A549 (cell line): ENCODE results near the gene ZMAT3. TPM values are rescaled to one million over a fixed set of nuclear protein-coding genes. Genes with fewer than 3 reads are reported as not detected.
"Not testable (repeated sequence)": the region's sequence is repeated elsewhere in the genome, so short reads cannot be mapped to it uniquely, and the experiment has no call there.

Source experiments
- ATAC-seq, 2 experiments: fragments of 200-7000 bp in 1 of 2; fragments of >200 bp in 1 of 2; cut with Nextera tagmentation in 1 of 2; cut with Tn5 transposase in 1 of 2; 3 replicates each; pipeline versions ENCODE4 v1.8.0 to v1.9.1; 2018 to 2020; ENCODE audit warnings: mild to moderate bottlenecking in 1 of 2, moderate library complexity in 1 of 2
- CTCF ChIA-PET: fragments of 300-600 bp; sonication (Branson Sonifier 250); formaldehyde crosslinking; extraction: SDS; loops from one replicate; lab custom pipeline; 2021; ENCODE audit warnings: antibody characterized with exemption, inconsistent platforms; lab: Yijun Ruan, JAX
- POLR2A ChIA-PET: fragments of 350-600 bp; formaldehyde crosslinking; extraction: SDS; loops from one replicate; lab custom pipeline; 2021; ENCODE audit warnings: antibody characterized with exemption, inconsistent platforms; lab: Yijun Ruan, JAX
- DNase-seq, 2 experiments: peaks; one replicate each; pipeline versions ENCODE4 v3.0.0 to v3.0.0-alpha.2; 2011 to 2016; ENCODE audit warnings: low read depth in 1 of 2, low spot score in 1 of 2
- FAIRE-seq: peaks from 2 replicates; lab custom pipeline; 2011; peaks lifted over from hg19 to GRCh38; lab: Jason Lieb, UNC
- H3K27ac ChIP-seq, 2 experiments: fragments of >200 bp; sonication (Bioruptor Twin); formaldehyde crosslinking; 3 replicates each; pipeline ENCODE4 v1.5.1; 2016 to 2017
- H3K4me1 ChIP-seq: fragments of >200 bp; sonication (Bioruptor Twin); formaldehyde crosslinking; 3 replicates; pipeline ENCODE4 v1.6.1; 2016
- H3K4me2 ChIP-seq: fragments of >200 bp; sonication (Bioruptor Twin); formaldehyde crosslinking; 3 replicates; pipeline ENCODE4 v1.6.1; 2016
- H3K4me3 ChIP-seq: fragments of >200 bp; sonication (Bioruptor Twin); formaldehyde crosslinking; 3 replicates; pipeline ENCODE4 v1.5.1; 2016
- H3K9me3 ChIP-seq: fragments of >200 bp; sonication (Bioruptor Twin); formaldehyde crosslinking; 3 replicates; pipeline ENCODE4 v1.6.1; 2016
- BHLHE40 ChIP-seq: IDR thresholded peaks from 2 replicates; pipeline ENCODE4 v1.6.1; 2012; ENCODE audit warnings: low read depth, low read length, inconsistent platforms
- CBX8 ChIP-seq: fragments of 200-600 bp; sonication (generic); IDR thresholded peaks from 2 replicates; pipeline ENCODE4 v1.6.1; 2016
- CEBPB ChIP-seq, 2 experiments: fragments of >200 bp in 1 of 2; sonication (Bioruptor Twin) in 1 of 2; formaldehyde crosslinking in 1 of 2; IDR thresholded peaks; 2 replicates each; pipeline ENCODE4 v1.6.1; 2012 to 2016
- EHMT2 ChIP-seq: fragments of 200-600 bp; sonication (generic); IDR thresholded peaks from 2 replicates; pipeline ENCODE4 v1.6.1; 2016; ENCODE audit warnings: antibody characterized with exemption, low read depth, mild to moderate bottlenecking, moderate library complexity
- ESRRA ChIP-seq: fragments of 150-350 bp; IDR thresholded peaks from 2 replicates; pipeline ENCODE4 v1.6.1; 2014; ENCODE audit warnings: mild to moderate bottlenecking, low read length, borderline replicate concordance
- FOSB ChIP-seq: fragments of 250-450 bp; sonication (Bioruptor Pico); IDR thresholded peaks from 2 replicates; pipeline ENCODE4 v1.5.0; 2020; ENCODE audit warnings: mild to moderate bottlenecking, moderate library complexity
- FOSL2 ChIP-seq, 2 experiments: fragments of 450-650 bp in 1 of 2; fragments of >200 bp in 1 of 2; sonication (Bioruptor Twin) in 1 of 2; formaldehyde crosslinking; IDR thresholded peaks; 2 replicates each; pipeline versions ENCODE4 v1.5.0 to v1.6.1; 2016 to 2020; ENCODE audit warnings: mild to moderate bottlenecking in 1 of 2, moderate library complexity in 1 of 2
- FOXS1 ChIP-seq: fragments of 250-450 bp; sonication (Bioruptor Pico); IDR thresholded peaks from 2 replicates; pipeline ENCODE4 v1.5.0; 2020; ENCODE audit warnings: mild to moderate bottlenecking, moderate library complexity
- HDAC2 ChIP-seq: fragments of 200-600 bp; sonication (generic); IDR thresholded peaks from 2 replicates; pipeline ENCODE4 v1.6.1; 2016
- HOXA7 ChIP-seq: fragments of 250-450 bp; sonication (Bioruptor Pico); IDR thresholded peaks from 2 replicates; pipeline ENCODE4 v1.5.0; 2020; ENCODE audit warnings: mild to moderate bottlenecking, moderate library complexity
- HOXB13 ChIP-seq: fragments of 250-450 bp; sonication (Bioruptor Pico); IDR thresholded peaks from 2 replicates; pipeline ENCODE4 v1.5.0; 2020; ENCODE audit warnings: low read depth, mild to moderate bottlenecking, moderate library complexity
- MAFK ChIP-seq: fragments of 450-650 bp; IDR thresholded peaks from 2 replicates; pipeline ENCODE4 v1.6.1; 2014; ENCODE audit not compliant: partially characterized antibody
- MAZ ChIP-seq: fragments of 150-350 bp; IDR thresholded peaks from 2 replicates; pipeline ENCODE4 v1.6.1; 2014; ENCODE audit warnings: antibody characterized with exemption, low read depth, low read length, borderline replicate concordance
- RAD21 ChIP-seq, 2 experiments: fragments of >200 bp in 1 of 2; sonication (Bioruptor Twin) in 1 of 2; formaldehyde crosslinking in 1 of 2; IDR thresholded peaks in 1 of 2; conservative IDR thresholded peaks in 1 of 2; 2 replicates in 1 of 2; 3 replicates in 1 of 2; pipeline ENCODE4 v1.6.1; 2012 to 2018; ENCODE audit warnings: inconsistent platforms in 1 of 2
- ZFP36 ChIP-seq: fragments of 450-650 bp; IDR thresholded peaks from 2 replicates; pipeline ENCODE4 v1.6.1; 2014; ENCODE audit warnings: borderline replicate concordance; ENCODE audit not compliant: partially characterized antibody
- WGBS: methylation state at CpG from one replicate; pipeline ENCODE4 v1.1.6; 2017; ENCODE audit errors: missing lambda C conversion rate; 5-methylcytosine and 5-hydroxymethylcytosine counted together
- polyA plus RNA-seq, 4 experiments: library from polyadenylated mRNA; depleted of rRNA in 3 of 4; stranded (reverse); fragments of >200 nt; fragmentation: RNase III in 1 of 4; extraction: RNeasy Plus Mini Kit Qiagen cat#74134 plus additional on column Dnase treatment in 1 of 4; gene quantifications; 2 replicates in 3 of 4; 3 replicates in 1 of 4; pipeline ENCODE4 v1.2.3, GENCODE V29; 2011 to 2017
- TF ChIP-seq, protein P1 (sequence below): fragments of >200 bp; sonication (Bioruptor Twin); formaldehyde crosslinking; IDR thresholded peaks from 2 replicates; pipeline ENCODE4 v1.6.1; 2016
- TF ChIP-seq, protein P2 (sequence below): IDR thresholded peaks from 2 replicates; pipeline ENCODE4 v1.6.1; 2012
- TF ChIP-seq, protein P3 (sequence below): fragments of 250-450 bp; sonication (Bioruptor Pico); IDR thresholded peaks from 2 replicates; pipeline ENCODE4 v1.5.0; 2020; ENCODE audit warnings: low read depth, mild to moderate bottlenecking, moderate library complexity
- TF ChIP-seq, protein P4 (sequence below): fragments of 150-350 bp; IDR thresholded peaks from 2 replicates; pipeline ENCODE4 v1.6.1; 2014; ENCODE audit warnings: low read depth, mild to moderate bottlenecking, low read length
- TF ChIP-seq, protein P5 (sequence below): fragments of 200-600 bp; sonication (generic); IDR thresholded peaks from 2 replicates; pipeline ENCODE4 v1.6.1; 2016; ENCODE audit warnings: antibody characterized with exemption, mild to moderate bottlenecking, moderate library complexity

ZMAT3 gene
- polyA plus RNA-seq, 2 of the 4 experiments (the other 2 are of a cell fraction): 5.7 to 12.2 TPM

DNA sequence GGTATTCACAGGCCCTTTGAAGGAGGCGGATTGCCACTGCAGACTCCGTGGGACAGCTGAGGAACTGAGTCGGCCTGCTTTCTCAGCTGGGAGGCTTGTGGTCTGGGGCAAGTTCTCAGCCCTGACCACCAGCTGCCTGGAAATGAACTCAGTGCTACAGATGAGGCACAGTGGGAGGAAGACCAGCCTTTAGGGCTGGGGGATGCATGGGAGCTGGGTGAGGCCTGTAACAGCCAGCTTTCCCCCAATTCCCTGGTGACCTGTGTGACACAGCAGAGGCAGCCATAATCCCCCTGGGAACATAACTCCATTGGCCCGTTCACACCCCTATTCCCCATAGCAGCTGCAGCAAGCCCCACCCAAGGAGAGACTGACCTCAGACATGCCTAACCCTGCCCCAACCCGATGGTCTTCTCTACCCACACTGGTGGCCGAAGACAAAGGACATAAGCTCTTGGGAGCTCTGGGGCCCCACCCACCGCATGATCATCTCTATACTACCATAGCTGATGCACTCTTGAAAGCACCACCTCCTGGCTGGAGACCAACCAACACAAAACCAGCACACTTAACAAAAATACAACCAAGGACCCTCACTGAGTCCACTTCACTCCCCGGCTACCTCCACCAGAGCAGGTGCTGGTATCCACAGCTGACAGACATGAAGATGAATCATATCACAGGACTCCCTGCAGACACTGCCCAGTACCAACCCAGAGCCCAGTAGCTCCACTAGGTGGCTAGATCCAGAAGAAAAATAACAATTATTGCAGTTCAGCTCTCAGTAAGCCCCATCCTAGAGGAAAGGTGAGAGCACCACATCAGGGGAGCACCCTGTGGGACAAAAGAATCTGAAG is 24.9 kb downstream of the ZMAT3 start:
- no peak overlapping the region for H3K27ac ChIP-seq
- ChIA-PET POLR2A (no interaction called here), CTCF (interaction anchor here (1.2 kb wide), 1 partner anchor 31 kb away, joined by 3 read pairs; no protein-coding TSS in a partner anchor)
- TF ChIP-seq, protein P1, sequence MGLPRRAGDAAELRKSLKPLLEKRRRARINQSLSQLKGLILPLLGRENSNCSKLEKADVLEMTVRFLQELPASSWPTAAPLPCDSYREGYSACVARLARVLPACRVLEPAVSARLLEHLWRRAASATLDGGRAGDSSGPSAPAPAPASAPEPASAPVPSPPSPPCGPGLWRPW: no peak
- TF ChIP-seq EHMT2: no peak
- no peak for TF ChIP-seq HOXA7 (CRISPR knock-in tag)
- TF ChIP-seq, protein P2, sequence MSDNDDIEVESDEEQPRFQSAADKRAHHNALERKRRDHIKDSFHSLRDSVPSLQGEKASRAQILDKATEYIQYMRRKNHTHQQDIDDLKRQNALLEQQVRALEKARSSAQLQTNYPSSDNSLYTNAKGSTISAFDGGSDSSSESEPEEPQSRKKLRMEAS: no peak
- TF ChIP-seq CEBPB (IDR thresholded peaks at IDR 0.05): no peak
- FAIRE-seq: no peak
- 100% methylated on average over 4 of the region's 8 CpGs for WGBS
- DNase-seq: no peak
- peak in 1 of 2 experiments; percentile 56; a peak in 2 of 6 replicates for ATAC-seq
- H3K4me1 ChIP-seq: no peaks in the 10 kb centered on the region
- no peak overlapping the region for H3K4me2 ChIP-seq
- no peaks in the 10 kb centered on the region for H3K9me3 ChIP-seq
- H3K4me3 ChIP-seq: no peak overlapping the region

DNA sequence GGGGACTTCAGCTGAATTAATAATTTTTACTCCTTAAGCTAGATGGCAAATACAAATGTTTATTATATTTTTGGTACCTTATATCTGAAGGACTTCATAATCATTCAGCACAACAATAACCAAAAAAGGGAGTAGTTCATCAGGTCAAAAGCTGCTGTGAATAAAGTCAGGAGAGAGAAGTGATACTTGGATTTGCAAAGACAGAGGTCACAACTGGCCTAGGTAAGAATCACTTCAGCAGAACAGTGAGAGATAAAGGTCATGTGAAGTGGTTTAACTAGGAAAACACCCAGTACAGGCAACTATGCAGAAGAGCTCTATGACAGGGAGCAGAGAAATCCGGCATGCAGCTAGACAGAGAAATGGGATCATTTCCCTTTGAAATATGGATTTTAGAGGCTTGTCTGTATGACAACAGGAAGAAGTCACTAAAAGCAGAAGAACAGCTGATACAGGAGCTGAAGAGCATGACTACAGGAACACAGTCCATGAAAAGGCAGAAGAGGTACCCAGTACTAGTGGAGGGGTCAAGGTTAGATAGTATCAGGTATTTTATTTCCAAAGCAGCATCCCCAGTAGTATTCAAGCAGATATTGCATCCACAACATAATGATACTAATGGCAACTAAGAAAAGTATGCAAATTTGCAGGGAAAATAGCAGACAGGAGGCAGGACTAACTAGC is 25.7 kb downstream of the ZMAT3 start:
- ChIA-PET POLR2A (no interaction called here), CTCF (interaction anchor here (1.2 kb wide), 1 partner anchor 30 kb away, joined by 3 read pairs; no protein-coding TSS in a partner anchor)
- Histone ChIP-seq H3K27ac (no peak overlapping the region), H3K4me2 (no peak overlapping the region), H3K4me1 (no peaks in the 10 kb centered on the region), H3K4me3 (no peak overlapping the region), H3K9me3 (no peaks in the 10 kb centered on the region)
- DNase-seq (no peak), ATAC-seq (no peak), FAIRE-seq (no peak)
- TF ChIP-seq, protein P3, sequence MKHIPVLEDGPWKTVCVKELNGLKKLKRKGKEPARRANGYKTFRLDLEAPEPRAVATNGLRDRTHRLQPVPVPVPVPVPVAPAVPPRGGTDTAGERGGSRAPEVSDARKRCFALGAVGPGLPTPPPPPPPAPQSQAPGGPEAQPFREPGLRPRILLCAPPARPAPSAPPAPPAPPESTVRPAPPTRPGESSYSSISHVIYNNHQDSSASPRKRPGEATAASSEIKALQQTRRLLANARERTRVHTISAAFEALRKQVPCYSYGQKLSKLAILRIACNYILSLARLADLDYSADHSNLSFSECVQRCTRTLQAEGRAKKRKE (CRISPR knock-in tag): no peak
- TF ChIP-seq FOXS1 (CRISPR knock-in tag): no peak
- no peak for TF ChIP-seq HDAC2
- no peak for TF ChIP-seq RAD21 (conservative IDR thresholded peaks at IDR 0.05 in 1 of 2, IDR thresholded peaks at IDR 0.05 in 1 of 2)
- TF ChIP-seq FOSL2 (IDR thresholded peaks at IDR 0.05): no peak
- TF ChIP-seq FOSL2 (CRISPR knock-in tag; IDR thresholded peaks at IDR 0.05): no peak
- TF ChIP-seq, protein P4, sequence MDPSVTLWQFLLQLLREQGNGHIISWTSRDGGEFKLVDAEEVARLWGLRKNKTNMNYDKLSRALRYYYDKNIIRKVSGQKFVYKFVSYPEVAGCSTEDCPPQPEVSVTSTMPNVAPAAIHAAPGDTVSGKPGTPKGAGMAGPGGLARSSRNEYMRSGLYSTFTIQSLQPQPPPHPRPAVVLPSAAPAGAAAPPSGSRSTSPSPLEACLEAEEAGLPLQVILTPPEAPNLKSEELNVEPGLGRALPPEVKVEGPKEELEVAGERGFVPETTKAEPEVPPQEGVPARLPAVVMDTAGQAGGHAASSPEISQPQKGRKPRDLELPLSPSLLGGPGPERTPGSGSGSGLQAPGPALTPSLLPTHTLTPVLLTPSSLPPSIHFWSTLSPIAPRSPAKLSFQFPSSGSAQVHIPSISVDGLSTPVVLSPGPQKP: no peak
- no peak for TF ChIP-seq ZFP36
- TF ChIP-seq BHLHE40: no peak
- TF ChIP-seq, protein P2: no peak
- TF ChIP-seq, protein P5, sequence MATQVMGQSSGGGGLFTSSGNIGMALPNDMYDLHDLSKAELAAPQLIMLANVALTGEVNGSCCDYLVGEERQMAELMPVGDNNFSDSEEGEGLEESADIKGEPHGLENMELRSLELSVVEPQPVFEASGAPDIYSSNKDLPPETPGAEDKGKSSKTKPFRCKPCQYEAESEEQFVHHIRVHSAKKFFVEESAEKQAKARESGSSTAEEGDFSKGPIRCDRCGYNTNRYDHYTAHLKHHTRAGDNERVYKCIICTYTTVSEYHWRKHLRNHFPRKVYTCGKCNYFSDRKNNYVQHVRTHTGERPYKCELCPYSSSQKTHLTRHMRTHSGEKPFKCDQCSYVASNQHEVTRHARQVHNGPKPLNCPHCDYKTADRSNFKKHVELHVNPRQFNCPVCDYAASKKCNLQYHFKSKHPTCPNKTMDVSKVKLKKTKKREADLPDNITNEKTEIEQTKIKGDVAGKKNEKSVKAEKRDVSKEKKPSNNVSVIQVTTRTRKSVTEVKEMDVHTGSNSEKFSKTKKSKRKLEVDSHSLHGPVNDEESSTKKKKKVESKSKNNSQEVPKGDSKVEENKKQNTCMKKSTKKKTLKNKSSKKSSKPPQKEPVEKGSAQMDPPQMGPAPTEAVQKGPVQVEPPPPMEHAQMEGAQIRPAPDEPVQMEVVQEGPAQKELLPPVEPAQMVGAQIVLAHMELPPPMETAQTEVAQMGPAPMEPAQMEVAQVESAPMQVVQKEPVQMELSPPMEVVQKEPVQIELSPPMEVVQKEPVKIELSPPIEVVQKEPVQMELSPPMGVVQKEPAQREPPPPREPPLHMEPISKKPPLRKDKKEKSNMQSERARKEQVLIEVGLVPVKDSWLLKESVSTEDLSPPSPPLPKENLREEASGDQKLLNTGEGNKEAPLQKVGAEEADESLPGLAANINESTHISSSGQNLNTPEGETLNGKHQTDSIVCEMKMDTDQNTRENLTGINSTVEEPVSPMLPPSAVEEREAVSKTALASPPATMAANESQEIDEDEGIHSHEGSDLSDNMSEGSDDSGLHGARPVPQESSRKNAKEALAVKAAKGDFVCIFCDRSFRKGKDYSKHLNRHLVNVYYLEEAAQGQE: no peak
- no peak for TF ChIP-seq MAFK
- no peak for TF ChIP-seq EHMT2
- no peak for TF ChIP-seq HOXA7 (CRISPR knock-in tag)
- TF ChIP-seq CBX8: no peak
- TF ChIP-seq MAZ: no peak
- TF ChIP-seq ESRRA: no peak
- no peak for TF ChIP-seq HOXB13 (CRISPR knock-in tag)
- TF ChIP-seq FOSB (CRISPR knock-in tag): no peak
- WGBS: 100% methylated on average over 1 of the region's 1 CpG

DNA sequence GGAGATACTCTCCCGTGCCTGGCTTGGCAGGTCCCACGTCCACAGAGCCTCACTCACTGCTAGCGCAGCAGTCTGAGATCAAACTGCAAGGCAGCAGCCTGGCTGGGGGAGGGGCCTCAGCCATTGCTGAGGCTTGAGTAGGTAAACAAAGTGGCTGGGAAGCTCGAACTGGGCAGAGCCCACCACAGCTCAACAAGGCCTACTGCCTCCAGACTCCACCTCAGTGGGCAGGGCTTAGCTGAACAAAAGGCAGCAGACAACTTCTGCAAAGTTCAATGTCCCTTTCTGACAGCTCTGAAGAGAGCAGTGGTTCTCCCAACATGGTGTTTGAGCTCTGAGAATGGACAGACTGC is 32.7 kb downstream of the ZMAT3 start:
- DNase-seq, H3K4me1 ChIP-seq, ATAC-seq, H3K4me2 ChIP-seq, POLR2A ChIA-PET, H3K27ac ChIP-seq, CTCF ChIA-PET, H3K4me3 ChIP-seq, FAIRE-seq, H3K9me3 ChIP-seq: not testable (repeated sequence)
- WGBS: no CpG with 5 or more reads among the region's 4 CpGs
